GM18517 (cell line): ENCODE results near the gene ENTPD8.

Source experiments
- ATAC-seq: cut with Tn5 transposase; IDR thresholded peaks from one replicate; pipeline ENCODE4 v1.9.1; 2021; ENCODE audit warnings: mild to moderate bottlenecking, moderate library complexity; ENCODE audit not compliant: unreplicated experiment

The ENTPD8 gene

DNA sequence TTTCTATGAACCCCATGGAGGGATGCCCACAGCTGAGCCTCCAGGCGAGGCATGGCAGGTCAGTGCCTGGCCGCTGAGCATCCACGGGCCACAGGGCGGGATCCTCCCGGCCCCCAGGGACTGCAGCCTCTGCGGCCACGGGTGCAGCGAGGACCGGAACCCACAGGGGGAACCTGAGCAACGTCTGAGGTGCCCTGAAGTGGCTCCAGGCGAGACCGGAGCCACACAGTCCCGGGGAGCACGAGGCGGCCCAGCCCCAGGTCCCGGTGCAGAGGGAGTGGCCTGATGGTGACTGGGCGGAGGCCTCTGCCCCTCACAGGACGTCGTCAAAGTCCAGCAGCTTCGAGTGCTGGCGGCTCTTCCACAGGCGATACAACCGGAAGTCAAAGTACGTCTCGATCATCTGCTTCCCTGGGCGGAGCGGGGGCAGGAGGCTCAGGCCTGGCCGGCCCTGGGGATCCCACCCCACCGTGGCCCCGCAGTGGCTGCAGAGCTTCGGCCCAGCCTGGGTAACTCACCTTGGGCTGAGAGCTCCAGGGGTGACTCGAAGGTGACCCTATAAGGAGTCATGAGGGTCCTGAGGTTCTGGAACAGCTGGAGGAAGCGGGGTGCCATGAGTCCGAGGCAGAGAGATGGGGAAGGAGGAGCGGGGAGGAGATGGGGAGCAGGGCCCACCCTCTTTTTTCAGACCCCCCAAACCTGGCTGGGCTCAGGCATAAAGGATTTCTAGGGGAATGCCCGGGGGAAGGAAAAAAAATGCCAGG is 8.1 kb upstream of the ENTPD8 start:
- ATAC-seq, result no peak

DNA sequence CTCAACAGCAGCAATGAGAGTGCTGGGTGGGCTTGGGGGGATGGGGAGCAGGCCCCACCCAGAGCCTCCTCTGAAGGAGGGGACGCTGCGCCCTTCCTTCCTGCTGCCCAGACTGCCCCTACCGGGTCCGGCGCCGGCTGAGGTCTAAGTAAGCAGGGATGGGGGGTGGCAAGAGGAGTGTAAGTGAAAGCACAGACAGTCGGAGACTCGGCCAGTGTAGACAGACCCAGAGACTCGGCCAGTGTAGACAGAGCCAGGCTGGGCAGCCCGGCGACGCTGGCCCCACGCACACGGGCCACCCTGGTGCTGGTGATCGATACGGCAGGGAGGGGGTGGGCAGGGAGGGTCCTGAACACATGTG is 7.4 kb upstream of the ENTPD8 start:
- no peak for ATAC-seq

DNA sequence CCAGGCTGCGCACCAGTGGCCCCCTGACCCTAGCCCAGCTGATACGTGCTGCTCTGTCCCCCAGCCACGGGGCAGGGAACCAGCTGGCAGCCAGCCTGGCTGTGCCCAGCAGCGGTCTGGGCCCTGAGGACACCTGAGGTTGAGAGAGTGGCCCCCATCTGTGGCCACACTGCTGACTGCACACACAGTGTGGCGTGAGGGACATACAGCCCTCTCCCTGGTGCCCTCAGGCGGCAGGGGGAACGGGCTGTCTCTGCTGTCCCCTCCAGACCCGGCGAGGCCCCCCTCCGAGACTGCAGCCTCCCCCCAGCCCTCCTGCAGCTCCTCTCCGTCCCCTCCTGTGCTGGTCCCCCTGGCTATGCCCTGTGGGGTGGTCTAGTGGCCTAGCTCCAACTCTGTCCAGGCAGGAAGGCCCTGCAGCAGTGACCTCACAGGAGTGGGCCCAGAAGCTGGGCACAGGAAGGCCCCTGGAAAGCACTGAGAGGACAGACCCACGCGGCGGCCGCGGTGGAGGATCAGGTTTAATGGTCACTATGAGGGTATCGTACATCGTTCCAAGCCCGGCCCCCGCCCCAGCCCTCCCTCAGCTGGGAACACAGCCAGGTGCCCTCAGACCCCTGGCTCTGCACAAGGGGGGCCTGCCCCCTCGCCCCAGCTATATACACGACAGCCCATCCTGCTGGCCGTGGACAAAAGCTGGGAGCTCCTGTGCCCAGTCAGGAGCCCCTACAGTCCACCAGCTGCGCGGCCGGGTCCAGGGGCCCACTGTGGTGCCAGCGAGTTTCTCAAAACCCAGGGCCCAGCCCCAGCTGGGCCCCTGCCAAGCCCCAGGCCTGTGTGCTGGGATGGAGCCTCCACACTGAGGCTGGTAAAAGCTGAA is 6.8 kb upstream of the ENTPD8 start:
- no peak for ATAC-seq

DNA sequence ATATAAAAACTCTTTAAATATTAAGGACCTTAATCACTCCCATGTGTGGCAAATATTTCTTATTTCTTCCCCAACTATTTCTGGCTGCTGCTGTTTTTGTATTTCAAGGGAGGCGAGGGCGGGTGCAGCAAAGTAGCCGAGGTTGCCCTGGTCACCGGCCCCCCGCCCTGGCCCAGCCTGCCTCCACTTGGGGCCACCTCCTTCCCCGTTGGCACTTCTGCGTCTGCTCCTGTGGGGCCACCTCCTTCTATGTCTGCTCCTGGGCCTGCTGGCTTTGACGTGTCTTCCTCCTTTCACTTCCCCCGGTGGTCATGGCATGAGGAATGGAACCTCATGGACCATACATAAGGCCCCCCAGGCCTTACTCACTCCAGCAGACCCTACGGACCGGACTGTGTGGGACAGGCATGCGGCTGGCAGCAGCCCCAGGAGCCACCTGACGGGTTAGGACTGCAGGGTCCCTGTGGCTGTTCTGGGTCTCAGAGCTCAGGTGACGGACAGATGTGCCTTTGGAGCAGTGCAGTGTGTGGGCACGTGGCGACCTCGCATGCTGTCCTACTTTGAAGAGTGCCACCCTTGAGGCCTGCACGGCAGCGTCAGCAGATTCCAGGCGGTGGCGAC is 5.8 kb upstream of the ENTPD8 start:
- ATAC-seq, result no peak

DNA sequence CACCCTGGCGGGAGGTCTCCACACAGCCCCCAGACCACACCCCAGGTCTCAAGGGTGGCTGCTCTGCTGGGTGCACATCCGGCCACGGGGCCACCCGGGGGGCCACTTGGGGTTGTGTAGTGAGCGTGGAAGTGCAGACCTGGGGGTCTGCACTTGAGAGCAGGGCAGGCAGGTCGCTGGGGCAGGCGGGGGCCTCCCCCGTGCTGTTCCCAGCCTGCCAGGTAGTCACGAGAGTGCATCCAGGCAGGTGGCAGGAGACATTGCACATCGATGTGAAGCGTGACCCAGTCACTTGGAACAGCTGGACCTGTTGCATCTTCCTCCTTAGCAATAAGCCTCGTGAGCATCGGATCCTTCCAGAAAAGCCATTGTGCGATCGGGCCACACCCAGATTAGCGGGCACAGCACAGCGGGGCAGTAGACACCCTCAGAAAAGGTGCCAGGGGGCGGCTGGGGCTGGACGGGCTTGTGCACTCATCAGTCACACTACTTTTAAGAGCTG is 4.8 kb upstream of the ENTPD8 start:
- no peak for ATAC-seq

DNA sequence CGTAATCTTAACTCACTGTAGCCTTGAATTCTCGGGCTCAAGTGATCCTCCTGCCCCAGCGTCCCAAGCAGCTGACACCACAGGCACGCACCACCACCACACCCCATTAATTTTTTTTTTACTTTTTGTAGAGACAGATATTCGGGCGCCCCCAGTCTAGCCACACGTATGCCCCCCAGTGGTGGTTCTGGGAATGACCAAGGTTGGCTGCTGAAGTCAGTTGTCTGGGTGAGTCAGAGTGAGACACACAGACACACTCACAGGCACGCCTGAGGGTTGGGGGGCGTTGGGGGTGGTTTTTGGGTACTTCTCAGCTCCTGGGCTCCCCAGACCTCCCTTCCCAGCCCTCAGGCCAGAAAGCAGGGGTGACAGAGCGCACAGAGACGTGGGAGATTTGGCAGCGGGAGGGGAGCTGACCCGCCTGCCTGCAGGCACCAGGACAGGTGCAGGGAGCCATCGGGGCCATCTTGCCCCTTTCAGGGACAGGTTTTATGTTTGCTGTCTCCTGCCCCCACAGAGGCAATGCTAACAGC is 4.2 kb upstream of the ENTPD8 start:
- peak; percentile 61 for ATAC-seq

DNA sequence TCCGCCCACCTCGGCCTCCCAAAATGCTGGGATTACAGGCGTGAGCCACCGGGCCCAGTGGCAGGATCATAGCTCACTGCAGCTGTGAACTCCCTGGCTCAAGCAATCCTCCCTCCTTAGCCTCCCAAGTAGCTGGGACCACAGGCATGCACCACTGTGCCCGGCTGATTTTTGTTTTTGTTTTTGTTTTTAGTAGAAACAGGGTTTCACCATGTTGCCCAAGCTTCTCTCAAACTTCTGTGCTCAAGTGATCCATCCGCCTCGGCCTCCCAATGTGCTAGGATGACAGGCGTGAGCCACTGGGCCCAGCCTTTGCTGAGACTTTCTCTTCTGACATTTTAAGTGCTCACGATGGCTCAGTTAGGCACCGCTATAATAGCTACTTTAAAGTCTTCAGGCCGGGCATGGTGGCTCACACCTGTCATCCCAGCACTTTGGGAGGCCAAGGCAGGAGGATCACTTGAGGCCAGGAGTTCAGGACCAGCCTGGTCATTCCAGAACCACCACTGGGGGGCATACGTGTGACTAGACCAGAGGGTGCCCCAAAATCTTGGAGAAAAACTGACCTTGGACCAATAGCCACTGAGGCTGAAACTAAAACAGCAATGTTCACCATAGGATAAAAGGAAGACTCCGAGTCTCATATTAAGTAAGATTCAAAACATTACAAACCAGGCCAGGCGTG is 3.1 kb upstream of the ENTPD8 start:
- no peak for ATAC-seq

DNA sequence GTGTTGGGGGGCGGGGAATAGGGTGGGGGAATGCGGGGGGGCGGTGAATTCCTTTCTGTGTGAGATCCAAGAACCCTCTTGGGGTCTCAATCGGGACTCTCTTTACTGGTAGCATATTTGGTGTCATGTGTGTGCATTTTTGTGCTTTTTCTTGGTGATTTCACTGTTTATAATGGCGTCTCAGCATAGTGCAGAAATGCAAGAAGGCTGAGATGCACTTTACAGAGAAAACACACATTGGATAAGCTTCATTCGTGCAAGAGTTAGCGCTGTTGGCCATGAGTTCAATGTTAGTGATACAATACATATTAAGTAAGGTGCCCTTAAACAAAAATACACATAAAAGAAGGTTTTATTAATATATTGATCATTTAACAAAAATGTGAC is 771 bp upstream of the ENTPD8 start:
- no peak for ATAC-seq

DNA sequence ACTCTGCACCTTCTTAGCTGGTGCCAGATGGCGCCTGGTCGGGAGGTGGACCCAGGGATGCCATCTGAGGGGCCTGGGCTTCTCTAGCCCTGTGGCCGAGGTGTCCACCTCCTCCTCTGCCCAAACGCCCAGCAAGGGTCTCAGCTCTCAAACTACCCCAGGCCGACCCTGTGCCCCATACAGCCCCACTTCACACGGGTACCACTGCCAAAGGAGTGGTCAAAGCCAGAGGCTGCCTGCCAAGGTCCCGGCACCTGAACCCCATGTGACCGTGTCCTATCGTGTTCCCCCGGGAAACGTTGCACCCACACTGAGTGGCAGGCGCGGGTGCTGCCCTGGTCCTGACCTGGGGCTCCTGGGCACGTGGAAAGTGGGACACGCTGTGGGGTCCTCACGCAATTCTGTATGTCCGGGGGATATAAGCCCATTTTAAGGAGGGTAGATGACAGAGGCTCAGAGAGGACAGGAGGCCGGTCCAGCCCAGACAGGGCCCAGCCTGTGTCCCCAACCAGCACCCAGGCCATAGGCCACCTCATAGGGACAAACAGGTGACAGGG is 1.9 kb downstream of the ENTPD8 start:
- ATAC-seq, result no peak

DNA sequence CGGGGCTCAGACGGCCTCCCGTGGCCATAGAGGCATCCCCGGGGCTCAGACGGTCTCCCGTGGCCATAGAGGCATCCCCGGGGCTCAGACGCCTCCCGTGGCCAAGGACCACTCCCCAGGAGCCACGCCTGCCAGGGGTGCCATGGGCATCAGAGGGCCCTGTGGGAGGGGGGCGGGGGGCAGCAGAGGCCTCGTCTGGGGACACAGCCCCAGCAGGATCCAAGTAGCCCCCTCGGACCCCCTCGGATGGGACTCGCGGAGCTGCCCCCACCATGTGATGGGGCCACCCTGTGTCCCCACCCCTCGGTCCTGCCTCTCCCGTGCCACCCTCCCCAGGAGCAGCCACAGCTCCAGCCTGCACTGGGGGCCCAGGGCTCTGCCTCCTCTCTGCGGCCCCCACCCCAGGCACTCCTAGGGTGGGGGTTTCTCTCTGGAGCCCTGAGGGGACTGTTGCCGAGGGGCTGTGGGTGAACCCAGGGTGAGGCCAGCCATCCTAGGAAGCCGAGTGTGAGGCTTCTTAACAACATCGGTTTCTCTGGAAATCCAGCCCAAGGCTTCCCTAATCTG is 2.5 kb downstream of the ENTPD8 start:
- no peak for ATAC-seq

DNA sequence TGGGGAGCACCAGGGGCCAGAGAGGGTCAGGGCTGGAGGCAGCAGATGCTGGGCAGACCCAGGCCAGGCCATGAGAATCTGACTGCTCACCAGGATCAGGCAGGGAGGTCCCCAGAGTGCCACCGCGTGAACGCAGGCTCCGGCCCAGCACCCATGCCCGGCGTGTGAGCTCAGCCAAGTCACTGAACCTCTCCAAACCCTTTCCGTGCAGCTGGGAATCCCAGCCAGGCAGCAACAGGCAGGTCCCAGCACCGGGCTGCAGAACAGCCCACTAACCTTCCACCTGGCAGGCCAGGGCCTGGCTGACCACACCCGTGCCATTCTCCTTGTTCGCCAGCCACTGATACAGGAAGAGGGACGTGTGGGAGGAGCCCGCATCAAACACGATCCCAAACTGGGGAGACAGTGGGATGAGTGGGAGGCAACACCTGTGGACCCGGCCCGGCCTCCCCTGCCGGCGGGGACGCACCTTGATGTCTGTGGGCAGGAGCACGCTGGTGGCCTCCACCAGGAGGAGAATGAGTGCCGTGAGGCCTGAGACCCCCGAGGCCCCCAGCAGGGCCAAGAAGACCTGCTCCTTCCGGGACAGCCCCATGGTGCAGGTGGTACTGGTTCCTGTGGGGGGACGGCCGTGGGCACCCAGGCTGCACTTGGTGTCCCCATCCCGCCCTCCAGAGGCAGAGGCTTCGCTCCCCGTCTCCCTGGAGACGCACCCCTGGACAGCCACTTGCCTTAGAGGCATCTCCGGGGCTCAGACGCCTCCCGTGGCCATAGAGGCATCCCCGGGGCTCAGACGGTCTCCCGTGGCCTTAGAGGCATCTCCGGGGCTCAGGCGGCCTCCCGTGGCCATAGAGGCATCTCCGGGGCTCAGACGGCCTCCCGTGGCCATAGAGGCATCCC is 3.2 kb downstream of the ENTPD8 start:
- no peak for ATAC-seq

DNA sequence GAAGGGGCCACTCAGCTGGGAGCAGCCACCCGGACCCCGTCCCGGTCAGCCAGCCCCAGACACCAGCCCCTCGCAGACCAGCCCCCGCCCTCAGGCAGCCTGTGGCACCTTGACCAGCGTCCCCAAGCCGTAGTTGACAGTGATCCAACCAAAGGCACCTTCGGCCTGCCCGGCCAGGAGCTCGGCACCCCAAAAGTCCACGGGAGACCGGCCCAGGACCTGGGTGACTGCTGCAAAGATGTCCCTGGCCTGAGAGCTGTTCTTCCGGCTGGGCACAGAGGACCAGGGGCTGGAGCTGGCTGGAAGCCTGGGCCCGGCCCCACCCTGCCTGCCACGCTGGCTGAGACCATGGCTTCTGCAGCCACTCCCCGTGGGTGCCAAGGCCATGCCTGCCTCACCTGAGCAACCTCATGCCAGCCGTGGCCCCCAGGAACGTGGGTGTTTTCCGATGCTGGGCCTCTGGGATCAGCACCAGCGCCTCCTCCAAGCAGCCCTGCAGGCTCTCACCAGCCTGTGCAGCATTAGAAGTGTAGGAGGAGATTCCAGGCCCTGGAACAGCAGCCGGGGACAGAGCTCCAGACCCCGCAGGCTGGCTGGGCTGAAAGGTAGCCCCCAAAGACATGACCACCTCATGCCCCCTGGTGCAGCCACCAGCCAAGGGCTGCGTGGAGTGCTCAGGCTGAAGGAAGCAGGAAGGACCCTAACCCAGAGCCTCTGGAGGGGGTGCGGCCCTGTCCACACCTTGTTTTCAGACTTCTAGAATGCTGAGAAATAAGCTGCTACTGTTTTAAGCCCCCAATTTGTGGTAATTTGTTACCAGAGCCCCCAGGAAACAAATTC is 4.2 kb downstream of the ENTPD8 start:
- no peak for ATAC-seq

DNA sequence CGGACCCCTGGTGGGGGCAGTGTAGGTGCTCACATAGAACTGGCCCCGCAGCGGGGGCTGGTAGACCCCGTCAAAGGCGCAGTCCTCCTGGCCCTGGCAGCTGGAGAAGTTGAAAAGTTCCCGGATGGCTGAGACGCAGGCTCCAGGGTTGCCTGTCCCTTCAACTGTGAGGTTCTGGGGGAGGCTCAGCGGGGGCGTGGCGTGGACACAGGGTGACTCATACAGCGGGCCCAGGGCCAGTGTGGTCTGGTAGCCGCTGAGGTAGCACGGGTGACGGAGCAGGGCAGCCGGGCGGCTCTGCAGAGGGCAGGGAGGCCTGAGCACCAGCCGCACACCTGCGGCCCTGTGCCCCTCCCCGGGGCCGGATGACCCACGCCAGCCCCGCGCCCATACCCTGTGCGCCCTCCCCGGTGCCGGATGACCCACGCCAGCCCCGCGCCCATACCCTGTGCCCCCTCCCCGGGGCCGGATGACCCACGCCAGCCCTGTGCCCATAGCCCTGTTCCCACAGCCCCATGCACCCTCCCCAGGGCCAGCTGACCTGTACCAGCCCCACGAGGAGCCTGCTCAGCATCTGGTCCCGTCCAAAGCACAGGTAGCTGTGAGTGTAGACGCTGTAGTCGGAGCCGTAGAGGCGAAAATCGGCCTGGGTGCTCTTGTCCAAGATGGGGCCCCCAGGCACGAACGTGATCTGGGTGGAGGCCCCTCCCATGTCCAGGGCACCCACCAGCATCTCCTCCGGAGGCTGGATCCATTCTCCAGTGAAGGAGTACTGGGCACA is 5.0 kb downstream of the ENTPD8 start:
- ATAC-seq, result no peak

DNA sequence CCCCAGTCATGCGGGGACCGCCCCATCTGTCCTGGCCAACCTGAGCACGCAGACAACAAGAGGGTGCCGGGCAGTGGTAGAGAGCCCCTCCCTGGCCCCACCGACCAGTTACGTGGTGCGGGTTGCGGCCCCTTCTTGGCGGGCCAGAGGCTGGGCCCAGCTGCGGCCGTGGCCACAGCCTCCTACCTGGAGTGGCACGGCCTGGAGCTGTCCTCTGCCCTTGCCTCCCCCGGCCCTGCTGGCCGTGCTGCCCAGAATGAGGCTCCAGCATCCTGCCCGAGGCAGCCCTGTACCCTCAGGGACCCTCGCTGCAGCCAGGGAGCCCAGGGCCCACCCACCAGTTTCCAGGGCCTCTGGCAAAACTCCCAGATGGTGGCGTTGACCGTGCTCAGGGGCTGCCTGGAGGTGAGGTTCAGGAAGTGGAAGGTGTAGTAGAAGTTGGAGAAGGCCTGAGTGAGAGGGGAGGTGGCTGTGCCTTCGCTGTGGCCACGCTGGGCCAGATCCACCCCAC is 5.7 kb downstream of the ENTPD8 start:
- no peak for ATAC-seq

DNA sequence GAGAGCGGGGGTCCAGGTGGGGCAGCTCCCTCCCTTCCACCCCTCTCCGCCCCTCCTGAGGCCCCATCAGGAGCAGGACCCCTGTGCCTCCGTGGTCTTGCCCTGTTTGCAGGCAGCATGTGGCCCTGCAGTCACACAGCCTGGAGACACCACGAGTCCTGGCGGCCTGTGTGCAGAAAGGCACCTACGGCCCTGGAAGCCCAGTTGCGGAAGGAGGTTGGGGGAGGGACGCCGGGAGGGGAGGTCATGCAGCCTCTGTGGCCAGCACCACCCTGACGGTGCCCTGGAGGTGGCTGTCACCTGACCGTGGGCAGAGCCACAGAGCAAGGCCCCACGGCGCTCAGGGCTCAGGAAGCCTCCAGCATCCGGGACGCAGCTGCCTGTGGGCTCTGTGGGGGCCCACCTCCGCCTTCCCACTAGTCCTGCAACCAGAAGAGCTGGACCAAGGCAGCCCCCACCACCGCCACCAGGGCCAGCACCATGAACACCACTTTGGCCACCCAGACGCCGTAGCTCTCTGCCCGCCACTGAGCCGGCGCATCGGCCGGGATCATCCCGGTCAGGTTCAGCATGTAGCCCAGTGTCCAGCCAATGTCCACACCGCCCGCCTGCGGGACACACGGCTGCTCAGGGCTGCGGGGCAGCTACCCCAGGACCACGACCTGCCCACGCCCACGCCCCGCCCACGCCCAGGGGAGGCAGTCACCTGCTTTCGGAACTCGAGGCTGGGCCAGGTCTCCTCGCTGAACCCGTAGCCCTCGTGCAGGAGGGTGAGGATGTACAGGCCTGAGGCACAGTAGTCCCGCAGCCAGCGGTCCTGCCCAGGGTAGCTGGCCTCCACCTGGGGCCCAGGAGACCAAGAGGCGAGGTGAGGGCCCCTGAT is 6.4 kb downstream of the ENTPD8 start:
- ATAC-seq, result no peak

DNA sequence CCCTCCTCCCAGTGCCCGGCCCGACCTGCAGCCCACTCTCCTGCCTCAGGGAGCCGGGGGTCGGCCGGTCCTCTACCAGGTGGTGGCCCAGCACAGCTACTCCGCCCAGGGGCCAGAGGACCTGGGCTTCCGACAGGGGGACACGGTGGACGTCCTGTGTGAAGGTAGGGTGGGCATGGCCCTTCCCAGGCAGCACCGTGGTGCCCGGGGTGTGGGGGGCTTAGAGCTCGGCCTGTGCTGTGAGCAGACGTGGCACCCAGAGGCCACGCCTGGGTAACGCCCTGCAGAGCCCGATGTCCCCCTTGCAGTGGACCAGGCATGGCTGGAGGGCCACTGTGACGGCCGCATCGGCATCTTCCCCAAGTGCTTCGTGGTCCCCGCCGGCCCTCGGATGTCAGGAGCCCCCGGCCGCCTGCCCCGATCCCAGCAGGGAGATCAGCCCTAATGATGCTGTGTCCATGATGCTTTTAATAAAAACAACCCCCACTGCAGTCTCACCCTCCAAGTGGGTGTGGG is 7.2 kb downstream of the ENTPD8 start:
- no peak for ATAC-seq
